Stimulated activated CD4-positive, alpha-beta T cell treated with anti-CD3 and anti-CD28 coated beads, TNF-alpha, amount 100 ng/mL, for 4 hours (primary cell): Measurements from ENCODE around the gene PDE9A.
"Not testable (repeated sequence)": the region's sequence is repeated elsewhere in the genome, so short reads cannot be mapped to it uniquely, and the experiment has no call there.

Source experiments
- DNase-seq, 3 experiments: peaks; one replicate each; pipeline ENCODE4 v3.0.0-alpha.2; 2020; ENCODE audit warnings: low read depth in 3 of 3

The PDE9A gene

GRCh38 chr21:42708107-42708506 lies 54.7 kb downstream of the PDE9A start:
- no peak for DNase-seq

GRCh38 chr21:42708916-42709315 lies 55.5 kb downstream of the PDE9A start:
- not testable (repeated sequence) for DNase-seq

GRCh38 chr21:42711667-42712066 lies 58.2 kb downstream of the PDE9A start:
- no peak for DNase-seq

GRCh38 chr21:42715427-42715826 lies 62.0 kb downstream of the PDE9A start:
- DNase-seq: not testable (repeated sequence)

GRCh38 chr21:42716074-42716473 lies 62.7 kb downstream of the PDE9A start:
- no peak for DNase-seq

- DNase-seq: not testable (repeated sequence)
Observed at GRCh38 chr21:42720484-42720883, 67.1 kb downstream of the PDE9A start.

- no peak for DNase-seq
Observed at GRCh38 chr21:42721341-42721824, 68.0 kb downstream of the PDE9A start.

GRCh38 chr21:42722153-42722552 lies 68.7 kb downstream of the PDE9A start:
- DNase-seq: no peak

GRCh38 chr21:42722808-42723473 lies 69.5 kb downstream of the PDE9A start:
- no peak for DNase-seq

- no peak for DNase-seq
Observed at GRCh38 chr21:42724226-42724920, 71.0 kb downstream of the PDE9A start.

GRCh38 chr21:42725416-42725930 lies 72.1 kb downstream of the PDE9A start:
- no peak for DNase-seq

GRCh38 chr21:42731264-42732032 lies 78.0 kb downstream of the PDE9A start:
- no peak for DNase-seq

- no peak for DNase-seq
Observed at GRCh38 chr21:42732033-42732410, 78.6 kb downstream of the PDE9A start.

- DNase-seq: no peak
Observed at GRCh38 chr21:42733037-42733627, 79.7 kb downstream of the PDE9A start.

- DNase-seq: no peak
Observed at GRCh38 chr21:42733874-42734273, 80.5 kb downstream of the PDE9A start.

GRCh38 chr21:42734323-42734971 lies 81.0 kb downstream of the PDE9A start:
- no peak for DNase-seq

- no peak for DNase-seq
Observed at GRCh38 chr21:42735061-42735460, 81.6 kb downstream of the PDE9A start.

GRCh38 chr21:42735944-42736343 lies 82.5 kb downstream of the PDE9A start:
- no peak for DNase-seq

- no peak for DNase-seq
Observed at GRCh38 chr21:42736646-42737350, 83.4 kb downstream of the PDE9A start.

GRCh38 chr21:42737951-42738590 lies 84.7 kb downstream of the PDE9A start:
- peak in 1 of 3 experiments; percentile 13 for DNase-seq
